Measurements from ENCODE around the gene FHOD3. TPM values are rescaled to one million over a fixed set of nuclear protein-coding genes. Genes with fewer than 3 reads are reported as not detected.

The FHOD3 gene
- total RNA-seq, 1 donor from 2014 or later = 5.9 TPM

DNA sequence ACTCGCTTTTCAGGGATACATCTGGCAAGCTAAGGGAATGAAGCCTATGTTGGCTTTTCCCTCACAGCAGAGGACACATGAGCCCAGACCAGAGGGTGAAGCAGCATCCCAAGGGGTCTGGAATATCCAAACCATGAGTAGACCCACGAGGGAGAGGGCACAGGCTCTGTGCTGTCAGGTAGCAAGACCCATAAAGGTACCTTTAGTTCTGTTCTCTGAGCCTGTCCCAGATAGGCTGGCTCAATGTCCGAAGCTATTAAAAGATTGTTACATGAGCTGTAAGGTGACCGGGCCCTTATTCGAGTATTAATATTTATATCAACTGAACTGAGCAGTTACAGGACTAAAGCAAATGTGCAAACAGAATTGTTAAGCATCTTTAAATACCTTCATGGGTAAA is 479.1 kb downstream of the FHOD3 start:
- Mint-ChIP-seq H3K27me3 (ENCODE audit: low read depth, unreplicated experiment) (peaks cover 6% of the 10 kb centered on the region), H3K27ac (ENCODE audit: unreplicated experiment) (no peak overlapping the region), H3K36me3 (ENCODE audit: low read depth, unreplicated experiment) (no peaks in the 10 kb centered on the region), H3K9me3 (ENCODE audit: unreplicated experiment) (peaks cover 2% of the 10 kb centered on the region), H3K4me3 (ENCODE audit: unreplicated experiment) (no peak overlapping the region), H3K4me1 (ENCODE audit: low read depth, unreplicated experiment) (peaks cover 4% of the 10 kb centered on the region)
- Histone ChIP-seq H3K27ac (ENCODE audit: low read depth, low read length) (no peak overlapping the region), H3K9ac (ENCODE audit: low read length) (no peak overlapping the region), H2AFZ (ENCODE audit: low read depth, low read length) (no peak overlapping the region), H3K27me3 (ENCODE audit: insufficient read depth, low read length) (no peaks in the 10 kb centered on the region), H3K9me3 (ENCODE audit: insufficient read depth, low read depth, low read length) (no peaks in the 10 kb centered on the region), H3K79me2 (ENCODE audit: insufficient read depth, low read length) (no peaks in the 10 kb centered on the region), H4K20me1 (ENCODE audit: insufficient read depth, low read length) (no peaks in the 10 kb centered on the region), H3K4me1 (ENCODE audit: insufficient read depth, low read length) (peaks cover 4% of the 10 kb centered on the region), H3K4me2 (ENCODE audit: low read length) (no peak overlapping the region), H3K36me3 (ENCODE audit: insufficient read depth, low read length) (no peaks in the 10 kb centered on the region), H3K4me3 (ENCODE audit: insufficient read depth, low read depth, low read length) (no peak overlapping the region)
- no peak for TF ChIP-seq EZH2 (IDR thresholded peaks at IDR 0.05; ENCODE audit: insufficient read depth, low read length)
- TF ChIP-seq, protein P1, sequence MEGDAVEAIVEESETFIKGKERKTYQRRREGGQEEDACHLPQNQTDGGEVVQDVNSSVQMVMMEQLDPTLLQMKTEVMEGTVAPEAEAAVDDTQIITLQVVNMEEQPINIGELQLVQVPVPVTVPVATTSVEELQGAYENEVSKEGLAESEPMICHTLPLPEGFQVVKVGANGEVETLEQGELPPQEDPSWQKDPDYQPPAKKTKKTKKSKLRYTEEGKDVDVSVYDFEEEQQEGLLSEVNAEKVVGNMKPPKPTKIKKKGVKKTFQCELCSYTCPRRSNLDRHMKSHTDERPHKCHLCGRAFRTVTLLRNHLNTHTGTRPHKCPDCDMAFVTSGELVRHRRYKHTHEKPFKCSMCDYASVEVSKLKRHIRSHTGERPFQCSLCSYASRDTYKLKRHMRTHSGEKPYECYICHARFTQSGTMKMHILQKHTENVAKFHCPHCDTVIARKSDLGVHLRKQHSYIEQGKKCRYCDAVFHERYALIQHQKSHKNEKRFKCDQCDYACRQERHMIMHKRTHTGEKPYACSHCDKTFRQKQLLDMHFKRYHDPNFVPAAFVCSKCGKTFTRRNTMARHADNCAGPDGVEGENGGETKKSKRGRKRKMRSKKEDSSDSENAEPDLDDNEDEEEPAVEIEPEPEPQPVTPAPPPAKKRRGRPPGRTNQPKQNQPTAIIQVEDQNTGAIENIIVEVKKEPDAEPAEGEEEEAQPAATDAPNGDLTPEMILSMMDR (IDR thresholded peaks at IDR 0.05; ENCODE audit: insufficient read depth, low read depth, low read length) = no peak
- DNase-seq (ENCODE audit: low read depth) (no peak), FAIRE-seq (no peak)

DNA sequence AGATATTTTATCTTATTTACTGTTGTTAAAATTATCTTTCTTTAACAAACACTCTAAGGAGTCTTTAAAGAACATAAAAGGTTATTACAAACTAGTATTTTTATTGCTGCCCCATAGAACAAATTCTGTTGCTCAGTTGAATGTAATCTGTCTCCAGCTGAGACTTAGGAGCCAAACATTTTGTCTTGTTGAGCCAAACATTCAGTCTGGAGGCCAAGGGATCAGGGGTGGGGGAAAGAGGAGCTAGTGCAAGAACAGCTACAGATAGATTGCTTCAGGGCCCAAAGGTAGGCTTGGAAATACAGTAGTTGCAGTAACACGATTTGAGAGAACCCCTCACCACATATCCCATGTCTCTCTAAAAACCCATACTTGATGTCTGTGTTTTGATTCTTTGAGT is 480.1 kb downstream of the FHOD3 start:
- H4K20me1 ChIP-seq (ENCODE audit: insufficient read depth, low read length) = no peaks in the 10 kb centered on the region
- H3K79me2 ChIP-seq (ENCODE audit: insufficient read depth, low read length) = no peaks in the 10 kb centered on the region
- Mint-ChIP-seq H3K4me1 (ENCODE audit: low read depth, unreplicated experiment) (peaks cover 4% of the 10 kb centered on the region), H3K9me3 (ENCODE audit: unreplicated experiment) (peaks cover 2% of the 10 kb centered on the region), H3K36me3 (ENCODE audit: low read depth, unreplicated experiment) (no peaks in the 10 kb centered on the region), H3K27ac (ENCODE audit: unreplicated experiment) (no peak overlapping the region), H3K4me3 (ENCODE audit: unreplicated experiment) (no peak overlapping the region), H3K27me3 (ENCODE audit: low read depth, unreplicated experiment) (peaks cover 6% of the 10 kb centered on the region)
- H2AFZ ChIP-seq (ENCODE audit: low read depth, low read length) = no peak overlapping the region
- H3K27me3 ChIP-seq (ENCODE audit: insufficient read depth, low read length) = no peaks in the 10 kb centered on the region
- DNase-seq (ENCODE audit: low read depth) (no peak), FAIRE-seq (no peak)
- H3K4me3 ChIP-seq (ENCODE audit: insufficient read depth, low read depth, low read length) = no peak overlapping the region
- no peaks in the 10 kb centered on the region for H3K9me3 ChIP-seq (ENCODE audit: insufficient read depth, low read depth, low read length)
- H3K4me1 ChIP-seq (ENCODE audit: insufficient read depth, low read length) = peaks cover 1% of the 10 kb centered on the region
- H3K4me2 ChIP-seq (ENCODE audit: low read length) = no peak overlapping the region
- H3K27ac ChIP-seq (ENCODE audit: low read depth, low read length) = no peak overlapping the region
- TF ChIP-seq EZH2 (IDR thresholded peaks at IDR 0.05; ENCODE audit: insufficient read depth, low read length) = no peak
- TF ChIP-seq, protein P1 (IDR thresholded peaks at IDR 0.05; ENCODE audit: insufficient read depth, low read depth, low read length) = no peak
- H3K9ac ChIP-seq (ENCODE audit: low read length) = no peak overlapping the region
- H3K36me3 ChIP-seq (ENCODE audit: insufficient read depth, low read length) = no peaks in the 10 kb centered on the region

DNA sequence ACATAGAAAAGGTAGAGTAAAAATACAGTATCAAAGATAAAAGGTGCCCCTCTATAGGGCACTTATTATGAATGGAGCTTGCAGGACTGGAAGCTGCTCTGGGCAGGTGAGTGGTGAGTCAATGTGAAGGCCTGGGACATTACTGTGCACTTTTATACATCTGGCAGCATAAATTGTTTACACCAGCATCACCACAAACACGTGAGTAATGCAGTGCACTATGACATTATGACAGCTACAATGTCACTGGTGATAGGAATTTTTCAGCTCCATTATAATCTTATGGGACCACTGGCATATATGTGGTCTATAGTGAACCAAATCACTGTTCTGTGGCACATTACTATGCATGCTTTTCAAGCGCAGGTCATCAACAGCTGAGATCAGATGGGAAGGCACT is 483.2 kb downstream of the FHOD3 start:
- H3K4me2 ChIP-seq (ENCODE audit: low read length) = no peak overlapping the region
- no peak overlapping the region for H3K9ac ChIP-seq (ENCODE audit: low read length)
- H2AFZ ChIP-seq (ENCODE audit: low read depth, low read length) = no peak overlapping the region
- H3K79me2 ChIP-seq (ENCODE audit: insufficient read depth, low read length) = no peaks in the 10 kb centered on the region
- H3K36me3 Mint-ChIP-seq (ENCODE audit: low read depth, unreplicated experiment) = peaks cover 2% of the 10 kb centered on the region
- H3K27me3 ChIP-seq (ENCODE audit: insufficient read depth, low read length) = no peaks in the 10 kb centered on the region
- H3K36me3 ChIP-seq (ENCODE audit: insufficient read depth, low read length) = no peaks in the 10 kb centered on the region
- H3K9me3 ChIP-seq (ENCODE audit: insufficient read depth, low read depth, low read length) = no peaks in the 10 kb centered on the region
- DNase-seq (ENCODE audit: low read depth) (peak; percentile 25), FAIRE-seq (peak; percentile 9)
- no peak overlapping the region for H3K27ac ChIP-seq (ENCODE audit: low read depth, low read length)
- H3K27me3 Mint-ChIP-seq (ENCODE audit: low read depth, unreplicated experiment) = peaks cover 1% of the 10 kb centered on the region
- no peaks in the 10 kb centered on the region for H3K4me1 Mint-ChIP-seq (ENCODE audit: low read depth, unreplicated experiment)
- H4K20me1 ChIP-seq (ENCODE audit: insufficient read depth, low read length) = no peaks in the 10 kb centered on the region
- H3K27ac Mint-ChIP-seq (ENCODE audit: unreplicated experiment) = no peak overlapping the region
- no peaks in the 10 kb centered on the region for H3K4me1 ChIP-seq (ENCODE audit: insufficient read depth, low read length)
- TF ChIP-seq, protein P1 (IDR thresholded peaks at IDR 0.05; ENCODE audit: insufficient read depth, low read depth, low read length) = no peak
- TF ChIP-seq EZH2 (IDR thresholded peaks at IDR 0.05; ENCODE audit: insufficient read depth, low read length) = no peak
- H3K4me3 Mint-ChIP-seq (ENCODE audit: unreplicated experiment) = no peak overlapping the region
- peaks cover 2% of the 10 kb centered on the region for H3K9me3 Mint-ChIP-seq (ENCODE audit: unreplicated experiment)
- H3K4me3 ChIP-seq (ENCODE audit: insufficient read depth, low read depth, low read length) = no peak overlapping the region
